Measurements from ENCODE around the gene NUCKS1. TPM values are rescaled to one million over a fixed set of nuclear protein-coding genes. Genes with fewer than 3 reads are reported as not detected.

NUCKS1 gene
- total RNA-seq, 2 donors from 2014 or later, result 192 to 257 TPM

GRCh38 chr1:205664399-205665017 lies 85.5 kb downstream of the NUCKS1 start:
- no peak overlapping the region for H3K27ac Mint-ChIP-seq
- ATAC-seq (replicated peaks in 1 of 2) (no peak), DNase-seq (no peak)
- no peak overlapping the region for H3K4me3 Mint-ChIP-seq
- H3K27me3 Mint-ChIP-seq (ENCODE audit: low read depth), result peaks cover 9% of the 10 kb centered on the region
- peaks cover 6% of the 10 kb centered on the region for H3K4me1 Mint-ChIP-seq (ENCODE audit: low read depth)
- H3K36me3 Mint-ChIP-seq (ENCODE audit: insufficient read depth in 2 of 2), result no peaks in the 10 kb centered on the region
- no peaks in the 10 kb centered on the region for H3K9me3 Mint-ChIP-seq

DNA sequence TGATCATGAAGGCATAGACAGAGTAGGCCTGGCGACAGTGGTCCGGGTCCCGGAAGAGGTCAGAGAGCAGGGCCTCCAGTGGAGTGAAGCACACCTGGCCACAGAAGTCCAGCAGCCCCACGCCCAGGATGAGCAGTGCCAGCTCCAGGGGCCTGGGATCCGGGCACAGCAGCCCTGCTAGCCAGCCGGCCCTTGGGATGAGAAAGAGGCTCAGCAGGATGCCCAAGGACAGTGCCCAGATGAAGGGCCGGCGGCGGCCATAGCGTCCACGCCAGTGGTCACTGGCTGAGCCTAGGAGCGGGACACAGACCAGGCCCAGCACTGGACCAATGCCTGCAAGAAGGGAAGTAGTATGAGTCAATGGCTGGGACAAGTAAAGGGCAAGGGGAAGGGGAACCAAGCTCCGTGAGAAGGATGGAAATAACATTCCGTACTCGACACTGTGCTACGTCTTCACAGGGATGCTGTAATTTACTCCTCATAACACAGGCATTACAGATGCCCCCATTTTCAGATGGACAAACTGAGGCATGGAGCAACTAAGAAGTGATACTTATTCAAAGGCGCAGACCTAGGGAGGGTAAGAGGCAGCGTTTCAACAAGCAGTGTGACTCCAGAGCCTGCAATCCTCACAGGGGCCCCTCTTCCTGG lies 86.6 kb downstream of the NUCKS1 start:
- H3K4me1 Mint-ChIP-seq (ENCODE audit: low read depth), result no peaks in the 10 kb centered on the region
- no peak overlapping the region for H3K4me3 Mint-ChIP-seq
- ATAC-seq (replicated peaks in 1 of 2) (no peak), DNase-seq (no peak)
- H3K27ac Mint-ChIP-seq, result no peak overlapping the region
- H3K27me3 Mint-ChIP-seq (ENCODE audit: low read depth), result peaks cover 6% of the 10 kb centered on the region
- H3K36me3 Mint-ChIP-seq (ENCODE audit: insufficient read depth in 2 of 2), result no peaks in the 10 kb centered on the region
- H3K9me3 Mint-ChIP-seq, result no peaks in the 10 kb centered on the region

Other genes starting within 250 kb of the NUCKS1 start
- gene CDK18, start 245.5 kb downstream of the NUCKS1 start, total RNA-seq, result 1 to 10 TPM; 2.3 to 3.3 TPM
- 10 to 100 TPM; 72.8 to 86.8 TPM for gene ELK4, start 118.2 kb downstream of the NUCKS1 start, total RNA-seq
- gene SLC45A3, start 69.7 kb downstream of the NUCKS1 start, total RNA-seq, result 1 to 10 TPM in 1 of 2 donors, under 1 TPM in 1; 0.70 to 1.0 TPM
- 10 to 100 TPM; 41.5 to 60.5 TPM for gene RAB29, start 25.3 kb upstream of the NUCKS1 start, total RNA-seq
- 10 to 100 TPM; 23.0 to 23.7 TPM for gene SLC41A1, start 63.0 kb upstream of the NUCKS1 start, total RNA-seq
- under 1 TPM; 0.44 to 0.96 TPM for gene PM20D1, start 100.0 kb upstream of the NUCKS1 start, total RNA-seq
- gene SLC26A9, start 193.3 kb upstream of the NUCKS1 start, total RNA-seq, result not detected

All from activated T-cell treated with anti-CD3 and anti-CD28 coated beads, Interleukin-2, amount 50 U/mL, for 72 hours (primary cell).